ENCODE measurements around the gene ARID5B.

Gene ARID5B

GRCh38 chr10:62082729-62083411, 181.4 kb downstream of the ARID5B start:
- DNase-seq = no peak

GRCh38 chr10:62083412-62084267, 182.1 kb downstream of the ARID5B start:
- DNase-seq = no peak

- DNase-seq = no peak
These were observed 183.0 kb downstream of the ARID5B start for GRCh38 chr10:62084451-62084850.

- DNase-seq = no peak
These were observed 183.9 kb downstream of the ARID5B start for GRCh38 chr10:62085404-62085803.

- DNase-seq = no peak
These were observed 184.3 kb downstream of the ARID5B start for GRCh38 chr10:62085821-62086220.

GRCh38 chr10:62087329-62087728, 185.8 kb downstream of the ARID5B start:
- DNase-seq = no peak

GRCh38 chr10:62088786-62089185, 187.3 kb downstream of the ARID5B start:
- DNase-seq = no peak

GRCh38 chr10:62092301-62093030, 191.0 kb downstream of the ARID5B start:
- no peak for DNase-seq

- no peak for DNase-seq
These were observed 192.4 kb downstream of the ARID5B start for GRCh38 chr10:62093863-62094291.

- no peak for DNase-seq
These were observed 194.0 kb downstream of the ARID5B start for GRCh38 chr10:62095181-62096122.

GRCh38 chr10:62096256-62096933, 194.9 kb downstream of the ARID5B start:
- no peak for DNase-seq

- DNase-seq = no peak
These were observed 197.0 kb downstream of the ARID5B start for GRCh38 chr10:62098278-62099121.

GRCh38 chr10:62099299-62099698, 197.8 kb downstream of the ARID5B start:
- DNase-seq = no peak

- DNase-seq = no peak
These were observed 202.4 kb downstream of the ARID5B start for GRCh38 chr10:62103857-62104256.

- DNase-seq = no peak
These were observed 205.5 kb downstream of the ARID5B start for GRCh38 chr10:62106929-62107519.

GRCh38 chr10:62108759-62109586, 207.5 kb downstream of the ARID5B start:
- DNase-seq = no peak

- no peak for DNase-seq
These were observed 208.2 kb downstream of the ARID5B start for GRCh38 chr10:62109587-62110293.

GRCh38 chr10:62112300-62112699, 210.8 kb downstream of the ARID5B start:
- no peak for DNase-seq

GRCh38 chr10:62112963-62113362, 211.5 kb downstream of the ARID5B start:
- no peak for DNase-seq
